Endodermal cell (in vitro differentiated cells): ENCODE data around the gene ROBO1. TPM values are rescaled to one million over a fixed set of nuclear protein-coding genes. Genes with fewer than 3 reads are reported as not detected.
A peak's percentile ranks its signal among the peaks of the same experiment; 100 is the strongest.

Experiments
- DNase-seq: peaks from one replicate; pipeline ENCODE4 v3.0.0-alpha.2; 2017
- H3K27ac ChIP-seq: 2 replicates; pipeline ENCODE4 v1.5.1; 2013; ENCODE audit warnings: mild to moderate bottlenecking, low read depth, low read length, moderate library complexity
- H3K27me3 ChIP-seq: 2 replicates; pipeline ENCODE4 v1.6.1; 2013; ENCODE audit warnings: mild to moderate bottlenecking, low read length, moderate library complexity; ENCODE audit not compliant: insufficient read depth, control insufficient read depth, poor library complexity, severe bottlenecking
- H3K36me3 ChIP-seq: 2 replicates; pipeline ENCODE4 v1.7.0; 2013; ENCODE audit warnings: mild to moderate bottlenecking, low read length, moderate library complexity; ENCODE audit not compliant: control insufficient read depth, insufficient read depth
- H3K4me1 ChIP-seq: one replicate; pipeline ENCODE4 v1.7.0; 2013; ENCODE audit warnings: low read length; ENCODE audit not compliant: control insufficient read depth, insufficient read depth
- H3K4me3 ChIP-seq: 2 replicates; pipeline ENCODE4 v1.5.1; 2013; ENCODE audit warnings: mild to moderate bottlenecking, low read length, moderate library complexity
- H3K9ac ChIP-seq: 2 replicates; pipeline ENCODE4 v1.6.1; 2013; ENCODE audit warnings: mild to moderate bottlenecking, low read length, moderate library complexity; ENCODE audit not compliant: poor library complexity, severe bottlenecking; ENCODE audit errors: extremely low read depth
- H3K9me3 ChIP-seq: 2 replicates; pipeline ENCODE4 v1.6.1; 2013; ENCODE audit warnings: mild to moderate bottlenecking, low read length, moderate library complexity; ENCODE audit not compliant: control insufficient read depth
- H3K27ac Mint-ChIP-seq: 2 replicates; pipeline ENCODE4 v1.8.0; 2020; ENCODE audit warnings: mixed read lengths
- H3K27me3 Mint-ChIP-seq: 2 replicates; pipeline ENCODE4 v1.8.0; 2021; ENCODE audit warnings: mild to moderate bottlenecking, mixed read lengths; ENCODE audit not compliant: insufficient read depth
- H3K36me3 Mint-ChIP-seq: 2 replicates; pipeline ENCODE4 v1.8.0; 2020; ENCODE audit warnings: low read depth, mixed read lengths
- H3K4me1 Mint-ChIP-seq: 2 replicates; pipeline ENCODE4 v1.8.0; 2020; ENCODE audit warnings: mixed read lengths
- H3K4me3 Mint-ChIP-seq: 2 replicates; pipeline ENCODE4 v1.8.0; 2020; ENCODE audit warnings: mild to moderate bottlenecking, moderate library complexity, mixed read lengths
- H3K9me3 Mint-ChIP-seq: 2 replicates; pipeline ENCODE4 v1.8.0; 2020; ENCODE audit warnings: mild to moderate bottlenecking, mixed read lengths
- WGBS, 2 experiments: methylation state at CpG; one replicate each; pipeline versions ENCODE4 v1.1.5 to v1.1.7; 2013; ENCODE audit warnings: missing lambda C conversion rate in 2 of 2, mixed read lengths in 1 of 2; ENCODE audit not compliant: insufficient coverage in 1 of 2, insufficient read length in 1 of 2; 5-methylcytosine and 5-hydroxymethylcytosine counted together
- total RNA-seq, 2 donors: library from RNA; stranded (reverse); fragmentation: NEBNext Ultra II Directional in 1 of 2; extraction: Animal tissue kit (Norgen Biotek cat#: 25700) in 1 of 2; gene quantifications; 2 replicates in 1 of 2; 3 replicates in 1 of 2; pipeline ENCODE4 v1.2.1, GENCODE V29; 2021
- TF ChIP-seq, protein P1 (sequence below): fragments of 200-600 bp; sonication (generic); conservative IDR thresholded peaks from 2 replicates; pipeline ENCODE4 v1.5.0; 2021; ENCODE audit warnings: antibody characterized with exemption, mild to moderate bottlenecking

The ROBO1 gene
- total RNA-seq, 2 donors from 2014 or later, result 74.8 to 75.9 TPM

GRCh38 chr3:78794431-78794830 lies 973.4 kb downstream of the ROBO1 start:
- WGBS, 2 experiments, result 80 to 100% methylated on average over 1 of the region's 1 CpG
- peaks cover 2% of the 10 kb centered on the region for H3K4me1 Mint-ChIP-seq
- H3K4me3 Mint-ChIP-seq, result no peak overlapping the region

DNA sequence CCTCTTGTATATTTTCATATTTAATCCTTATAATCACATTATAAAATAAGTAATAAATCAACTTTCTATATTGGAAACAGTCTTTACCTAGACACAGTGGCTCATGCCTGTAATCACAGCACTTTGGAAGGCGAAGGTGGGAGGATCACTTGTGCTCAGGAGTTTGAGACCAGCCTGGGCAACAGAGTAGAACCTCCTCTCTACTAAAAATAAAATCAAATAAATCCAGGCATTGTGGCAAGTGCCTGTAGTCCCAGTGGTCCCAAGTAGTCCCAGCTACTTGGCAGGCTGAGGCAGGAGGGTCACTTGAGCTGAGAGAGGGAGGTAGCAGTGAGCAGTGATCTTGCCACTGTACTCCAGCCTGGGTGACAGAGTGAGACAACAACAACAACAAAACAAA lies 975.1 kb downstream of the ROBO1 start:
- Histone ChIP-seq H3K27me3 (no peaks in the 10 kb centered on the region), H3K4me3 (no peak overlapping the region), H3K27ac (no peak overlapping the region), H3K9me3 (no peaks in the 10 kb centered on the region), H3K4me1 (no peaks in the 10 kb centered on the region), H3K9ac (no peak overlapping the region), H3K36me3 (no peaks in the 10 kb centered on the region)
- no peak overlapping the region for H3K27ac Mint-ChIP-seq
- H3K4me1 Mint-ChIP-seq, result peaks cover 2% of the 10 kb centered on the region
- no peak overlapping the region for H3K4me3 Mint-ChIP-seq
- WGBS, 2 experiments, result 83 to 100% methylated on average over 1 of the region's 1 CpG
- no peaks in the 10 kb centered on the region for H3K27me3 Mint-ChIP-seq
- no peak for DNase-seq
- no peaks in the 10 kb centered on the region for H3K36me3 Mint-ChIP-seq
- TF ChIP-seq, protein P1, sequence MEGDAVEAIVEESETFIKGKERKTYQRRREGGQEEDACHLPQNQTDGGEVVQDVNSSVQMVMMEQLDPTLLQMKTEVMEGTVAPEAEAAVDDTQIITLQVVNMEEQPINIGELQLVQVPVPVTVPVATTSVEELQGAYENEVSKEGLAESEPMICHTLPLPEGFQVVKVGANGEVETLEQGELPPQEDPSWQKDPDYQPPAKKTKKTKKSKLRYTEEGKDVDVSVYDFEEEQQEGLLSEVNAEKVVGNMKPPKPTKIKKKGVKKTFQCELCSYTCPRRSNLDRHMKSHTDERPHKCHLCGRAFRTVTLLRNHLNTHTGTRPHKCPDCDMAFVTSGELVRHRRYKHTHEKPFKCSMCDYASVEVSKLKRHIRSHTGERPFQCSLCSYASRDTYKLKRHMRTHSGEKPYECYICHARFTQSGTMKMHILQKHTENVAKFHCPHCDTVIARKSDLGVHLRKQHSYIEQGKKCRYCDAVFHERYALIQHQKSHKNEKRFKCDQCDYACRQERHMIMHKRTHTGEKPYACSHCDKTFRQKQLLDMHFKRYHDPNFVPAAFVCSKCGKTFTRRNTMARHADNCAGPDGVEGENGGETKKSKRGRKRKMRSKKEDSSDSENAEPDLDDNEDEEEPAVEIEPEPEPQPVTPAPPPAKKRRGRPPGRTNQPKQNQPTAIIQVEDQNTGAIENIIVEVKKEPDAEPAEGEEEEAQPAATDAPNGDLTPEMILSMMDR, result no peak
- no peaks in the 10 kb centered on the region for H3K9me3 Mint-ChIP-seq

More at GRCh38 chr3:78794431-78794830, 973.4 kb downstream of the ROBO1 start:
- H3K27ac ChIP-seq, result no peak overlapping the region
- no peaks in the 10 kb centered on the region for H3K36me3 Mint-ChIP-seq
- DNase-seq, result no peak
- H3K4me1 ChIP-seq, result no peaks in the 10 kb centered on the region
- no peaks in the 10 kb centered on the region for H3K9me3 Mint-ChIP-seq
- no peaks in the 10 kb centered on the region for H3K27me3 Mint-ChIP-seq
- no peak overlapping the region for H3K27ac Mint-ChIP-seq
- no peaks in the 10 kb centered on the region for H3K36me3 ChIP-seq
- TF ChIP-seq, protein P1, result no peak
- no peaks in the 10 kb centered on the region for H3K27me3 ChIP-seq
- H3K4me3 ChIP-seq, result no peak overlapping the region
- H3K9ac ChIP-seq, result no peak overlapping the region
- H3K9me3 ChIP-seq, result no peaks in the 10 kb centered on the region

- no peak overlapping the region for H3K9ac ChIP-seq
- H3K27me3 ChIP-seq, result no peaks in the 10 kb centered on the region
- no peak overlapping the region for H3K4me3 ChIP-seq
- no peak overlapping the region for H3K4me3 Mint-ChIP-seq
- DNase-seq, result no peak
- peaks cover 2% of the 10 kb centered on the region for H3K4me1 Mint-ChIP-seq
- H3K9me3 ChIP-seq, result no peaks in the 10 kb centered on the region
- TF ChIP-seq, protein P1, result no peak
- WGBS, 2 experiments, result 80% methylated on average over 1 of the region's 1 CpG; no CpG with 5 or more reads in 1 of the 2 experiments
- H3K27ac ChIP-seq, result peak overlapping the region; percentile 2
- H3K27ac Mint-ChIP-seq, result no peak overlapping the region
- H3K9me3 Mint-ChIP-seq, result no peaks in the 10 kb centered on the region
- H3K4me1 ChIP-seq, result no peaks in the 10 kb centered on the region
- no peaks in the 10 kb centered on the region for H3K36me3 Mint-ChIP-seq
- H3K36me3 ChIP-seq, result no peaks in the 10 kb centered on the region
- H3K27me3 Mint-ChIP-seq, result no peaks in the 10 kb centered on the region
Observed at GRCh38 chr3:78792212-78792611, 975.6 kb downstream of the ROBO1 start.
